ENCODE results near the gene AGPS. TPM values are rescaled to one million over a fixed set of nuclear protein-coding genes. Genes with fewer than 3 reads are reported as not detected.

Gene AGPS
- total RNA-seq, 1 experiment from 2014 or later, result 107 TPM

DNA sequence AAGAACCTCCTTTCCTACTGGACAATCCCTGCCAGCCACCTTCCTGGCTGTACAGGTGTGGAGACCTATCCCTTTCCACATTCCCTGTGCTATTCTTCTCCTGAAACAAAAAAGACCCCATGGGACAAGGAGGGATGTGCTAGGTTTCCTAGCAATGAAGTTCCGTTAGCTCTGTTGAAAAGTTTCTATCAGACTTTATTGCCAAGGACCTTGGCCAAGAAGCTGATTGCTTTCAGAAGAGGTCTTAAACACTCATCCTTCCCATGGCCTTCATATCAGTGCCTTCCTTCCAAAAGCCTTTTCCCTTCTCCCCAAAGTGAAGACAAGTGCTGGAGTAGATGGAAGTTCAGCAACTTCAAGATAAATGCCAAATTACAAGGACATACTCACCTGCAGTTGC, 194.8 kb downstream of the AGPS start:
- H3K27me3 ChIP-seq (ENCODE audit: insufficient read depth, low read depth), result no peaks in the 10 kb centered on the region
- intact Hi-C loops (cut with micrococcal nuclease; ENCODE audit: unreplicated experiment), result no loop called here
- ChIA-PET POLR2A (ENCODE audit: unreplicated experiment) (no interaction called here), CTCF (no interaction called here)
- H3K4me2 ChIP-seq, result no peak overlapping the region
- no peaks in the 10 kb centered on the region for H3K79me2 ChIP-seq (ENCODE audit: low read depth)
- TF ChIP-seq, protein P1, sequence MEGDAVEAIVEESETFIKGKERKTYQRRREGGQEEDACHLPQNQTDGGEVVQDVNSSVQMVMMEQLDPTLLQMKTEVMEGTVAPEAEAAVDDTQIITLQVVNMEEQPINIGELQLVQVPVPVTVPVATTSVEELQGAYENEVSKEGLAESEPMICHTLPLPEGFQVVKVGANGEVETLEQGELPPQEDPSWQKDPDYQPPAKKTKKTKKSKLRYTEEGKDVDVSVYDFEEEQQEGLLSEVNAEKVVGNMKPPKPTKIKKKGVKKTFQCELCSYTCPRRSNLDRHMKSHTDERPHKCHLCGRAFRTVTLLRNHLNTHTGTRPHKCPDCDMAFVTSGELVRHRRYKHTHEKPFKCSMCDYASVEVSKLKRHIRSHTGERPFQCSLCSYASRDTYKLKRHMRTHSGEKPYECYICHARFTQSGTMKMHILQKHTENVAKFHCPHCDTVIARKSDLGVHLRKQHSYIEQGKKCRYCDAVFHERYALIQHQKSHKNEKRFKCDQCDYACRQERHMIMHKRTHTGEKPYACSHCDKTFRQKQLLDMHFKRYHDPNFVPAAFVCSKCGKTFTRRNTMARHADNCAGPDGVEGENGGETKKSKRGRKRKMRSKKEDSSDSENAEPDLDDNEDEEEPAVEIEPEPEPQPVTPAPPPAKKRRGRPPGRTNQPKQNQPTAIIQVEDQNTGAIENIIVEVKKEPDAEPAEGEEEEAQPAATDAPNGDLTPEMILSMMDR (conservative IDR thresholded peaks at IDR 0.05), result no peak
- TF ChIP-seq EZH2 (IDR thresholded peaks at IDR 0.05; ENCODE audit: low read depth), result no peak
- H3F3A ChIP-seq (ENCODE audit: insufficient read depth, low read depth), result no peaks in the 10 kb centered on the region
- no peak for DNase-seq
- H3K4me3 ChIP-seq, result no peak overlapping the region
- no peak overlapping the region for H3K27ac ChIP-seq
- no peaks in the 10 kb centered on the region for H3K36me3 ChIP-seq (ENCODE audit: low read depth)
- no peaks in the 10 kb centered on the region for H4K20me1 ChIP-seq (ENCODE audit: insufficient read depth)
- H3K9me3 ChIP-seq (ENCODE audit: insufficient read depth, low read depth), result no peaks in the 10 kb centered on the region
- no TSS peak for BruUV-seq (replicated peaks)
- no peaks in the 10 kb centered on the region for H3K9me2 ChIP-seq (ENCODE audit: insufficient read depth)
- no peaks in the 10 kb centered on the region for H3K4me1 ChIP-seq (replicated peaks; ENCODE audit: insufficient read depth)
- H2AFZ ChIP-seq, result no peak overlapping the region

- H3K27me3 ChIP-seq (ENCODE audit: insufficient read depth, low read depth), result no peaks in the 10 kb centered on the region
- no peaks in the 10 kb centered on the region for H4K20me1 ChIP-seq (ENCODE audit: insufficient read depth)
- H3K4me1 ChIP-seq (replicated peaks; ENCODE audit: insufficient read depth), result no peaks in the 10 kb centered on the region
- no peak overlapping the region for H3K4me2 ChIP-seq
- ChIA-PET POLR2A (ENCODE audit: unreplicated experiment) (no interaction called here), CTCF (no interaction called here)
- intact Hi-C loops (cut with micrococcal nuclease; ENCODE audit: unreplicated experiment), result no loop called here
- H3K4me3 ChIP-seq, result no peak overlapping the region
- H3K79me2 ChIP-seq (ENCODE audit: low read depth), result no peaks in the 10 kb centered on the region
- no peak overlapping the region for H3K27ac ChIP-seq
- H2AFZ ChIP-seq, result no peak overlapping the region
- H3K9me2 ChIP-seq (ENCODE audit: insufficient read depth), result no peaks in the 10 kb centered on the region
- H3F3A ChIP-seq (ENCODE audit: insufficient read depth, low read depth), result no peaks in the 10 kb centered on the region
- no peaks in the 10 kb centered on the region for H3K36me3 ChIP-seq (ENCODE audit: low read depth)
- no peak for DNase-seq
- TF ChIP-seq EZH2 (IDR thresholded peaks at IDR 0.05; ENCODE audit: low read depth), result no peak
- TF ChIP-seq, protein P1 (conservative IDR thresholded peaks at IDR 0.05), result no peak
- BruUV-seq (replicated peaks), result no TSS peak
- no peaks in the 10 kb centered on the region for H3K9me3 ChIP-seq (ENCODE audit: insufficient read depth, low read depth)
Observed at GRCh38 chr2:177588671-177589070, 196.1 kb downstream of the AGPS start.

GRCh38 chr2:177589186-177589585, 196.6 kb downstream of the AGPS start:
- no peaks in the 10 kb centered on the region for H3K9me2 ChIP-seq (ENCODE audit: insufficient read depth)
- intact Hi-C loops (cut with micrococcal nuclease; ENCODE audit: unreplicated experiment), result no loop called here
- TF ChIP-seq, protein P1 (conservative IDR thresholded peaks at IDR 0.05), result no peak
- no peak for TF ChIP-seq EZH2 (IDR thresholded peaks at IDR 0.05; ENCODE audit: low read depth)
- no peaks in the 10 kb centered on the region for H3K36me3 ChIP-seq (ENCODE audit: low read depth)
- H3K27me3 ChIP-seq (ENCODE audit: insufficient read depth, low read depth), result no peaks in the 10 kb centered on the region
- no peaks in the 10 kb centered on the region for H3K9me3 ChIP-seq (ENCODE audit: insufficient read depth, low read depth)
- H3K27ac ChIP-seq, result no peak overlapping the region
- no peaks in the 10 kb centered on the region for H4K20me1 ChIP-seq (ENCODE audit: insufficient read depth)
- CTCF ChIA-PET, result no interaction called here
- H3K4me3 ChIP-seq, result no peak overlapping the region
- no peaks in the 10 kb centered on the region for H3F3A ChIP-seq (ENCODE audit: insufficient read depth, low read depth)
- POLR2A ChIA-PET (ENCODE audit: unreplicated experiment), result no interaction called here
- DNase-seq, result no peak
- H3K4me1 ChIP-seq (replicated peaks; ENCODE audit: insufficient read depth), result no peaks in the 10 kb centered on the region
- no peak overlapping the region for H3K4me2 ChIP-seq
- H3K79me2 ChIP-seq (ENCODE audit: low read depth), result no peaks in the 10 kb centered on the region
- H2AFZ ChIP-seq, result no peak overlapping the region
- no TSS peak for BruUV-seq (replicated peaks)

Measured in PC-9 (cell line).